ENCODE results near the gene EFHC1.

- TF ChIP-seq CTCF (IDR thresholded peaks at IDR 0.05) (no peak), EP300 (IDR thresholded peaks at IDR 0.05) (no peak), POLR2A (IDR thresholded peaks at IDR 0.05) (no peak), POLR2AphosphoS5 (IDR thresholded peaks at IDR 0.05) (no peak)
Measured at GRCh38 chr6:52385074-52385473, 35.1 kb upstream of the EFHC1 start.
